HFF-Myc (cell line): Measurements from ENCODE around the gene HINT3.
A peak's percentile ranks its signal among the peaks of the same experiment; 100 is the strongest.

Experiments
- DNase-seq: peaks from one replicate; pipeline ENCODE4 v3.0.0-alpha.2; 2011; ENCODE audit warnings: low read depth; ENCODE audit errors: extremely low read depth
- H3K4me3 ChIP-seq: replicated peaks from 2 replicates; pipeline ENCODE4 v1.5.1; 2011; ENCODE audit warnings: low read depth, mild to moderate bottlenecking, control low read depth, low read length
- CTCF ChIP-seq: IDR thresholded peaks from 2 replicates; pipeline ENCODE4 v1.5.1; 2012; ENCODE audit warnings: mild to moderate bottlenecking, low read depth, low read length, control low read depth; ENCODE audit errors: missing control alignments

The HINT3 gene

GRCh38 chr6:125974214-125974866 lies 17.8 kb downstream of the HINT3 start:
- no peak for DNase-seq
- TF ChIP-seq CTCF: peak; percentile 28
- no peak overlapping the region for H3K4me3 ChIP-seq

GRCh38 chr6:125979101-125979500 lies 22.5 kb downstream of the HINT3 start:
- no peak for DNase-seq
- H3K4me3 ChIP-seq: no peak overlapping the region
- TF ChIP-seq CTCF: no peak

GRCh38 chr6:125981571-125982185 lies 25.1 kb downstream of the HINT3 start:
- no peak for TF ChIP-seq CTCF
- no peak overlapping the region for H3K4me3 ChIP-seq
- no peak for DNase-seq

GRCh38 chr6:125983246-125983945 lies 26.8 kb downstream of the HINT3 start:
- DNase-seq: peak; percentile 72
- TF ChIP-seq CTCF: no peak
- H3K4me3 ChIP-seq: no peak overlapping the region; the same call in 1 of the 2 replicates

- H3K4me3 ChIP-seq: no peak overlapping the region
- DNase-seq: no peak
- TF ChIP-seq CTCF: no peak
Measured at GRCh38 chr6:125984311-125984710, 27.7 kb downstream of the HINT3 start.

- H3K4me3 ChIP-seq: peak overlapping the region; percentile 84
- no peak for DNase-seq
- no peak for TF ChIP-seq CTCF
Measured at GRCh38 chr6:125985522-125985921, 29.0 kb downstream of the HINT3 start.
